IPS-18c (cell line): ENCODE measurements around the gene CCDC152.
A peak's percentile ranks its signal among the peaks of the same experiment; 100 is the strongest.
"Not testable (repeated sequence)": the region's sequence is repeated elsewhere in the genome, so short reads cannot be mapped to it uniquely, and the experiment has no call there.

ENCODE experiments used
- H3K4me3 ChIP-seq: 2 replicates; pipeline ENCODE4 v1.7.0; 2013; ENCODE audit warnings: low read depth, mild to moderate bottlenecking, low read length, moderate library complexity; ENCODE audit not compliant: insufficient read depth
- H3K9me3 ChIP-seq: one replicate; pipeline ENCODE4 v1.6.1; 2013; ENCODE audit warnings: mild to moderate bottlenecking, low read length, moderate library complexity; ENCODE audit not compliant: control insufficient read depth, insufficient read depth

CCDC152 gene

GRCh38 chr5:42806004-42806700, 49.5 kb downstream of the CCDC152 start:
- no peaks in the 10 kb centered on the region for H3K9me3 ChIP-seq
- no peak overlapping the region for H3K4me3 ChIP-seq

DNA sequence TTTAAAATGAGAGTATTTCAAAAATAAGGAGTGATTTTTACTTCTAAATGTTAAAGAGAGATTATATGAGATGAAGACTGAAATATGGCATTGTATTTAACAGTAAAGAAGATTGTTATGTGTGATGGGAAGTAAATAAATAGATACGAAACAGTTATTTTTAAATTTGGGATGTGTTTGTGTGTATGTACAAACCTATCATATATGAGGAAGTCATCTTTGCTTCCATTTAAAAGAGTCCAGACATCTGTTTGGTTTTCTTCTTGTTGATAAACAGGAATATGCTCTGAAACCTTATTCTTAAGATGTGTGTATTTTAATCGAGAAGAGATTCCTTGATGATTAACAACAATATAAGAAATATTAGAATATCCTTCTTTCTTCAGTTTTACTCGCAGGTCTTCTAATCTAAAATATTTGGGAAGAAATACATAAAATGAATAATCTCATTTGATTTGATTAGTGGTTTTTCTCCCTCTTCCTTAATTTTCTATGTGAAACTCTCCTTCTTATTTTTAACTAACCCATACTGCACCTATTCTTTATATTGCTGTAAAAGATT, 50.2 kb downstream of the CCDC152 start:
- Histone ChIP-seq H3K9me3 (no peaks in the 10 kb centered on the region), H3K4me3 (no peak overlapping the region)

DNA sequence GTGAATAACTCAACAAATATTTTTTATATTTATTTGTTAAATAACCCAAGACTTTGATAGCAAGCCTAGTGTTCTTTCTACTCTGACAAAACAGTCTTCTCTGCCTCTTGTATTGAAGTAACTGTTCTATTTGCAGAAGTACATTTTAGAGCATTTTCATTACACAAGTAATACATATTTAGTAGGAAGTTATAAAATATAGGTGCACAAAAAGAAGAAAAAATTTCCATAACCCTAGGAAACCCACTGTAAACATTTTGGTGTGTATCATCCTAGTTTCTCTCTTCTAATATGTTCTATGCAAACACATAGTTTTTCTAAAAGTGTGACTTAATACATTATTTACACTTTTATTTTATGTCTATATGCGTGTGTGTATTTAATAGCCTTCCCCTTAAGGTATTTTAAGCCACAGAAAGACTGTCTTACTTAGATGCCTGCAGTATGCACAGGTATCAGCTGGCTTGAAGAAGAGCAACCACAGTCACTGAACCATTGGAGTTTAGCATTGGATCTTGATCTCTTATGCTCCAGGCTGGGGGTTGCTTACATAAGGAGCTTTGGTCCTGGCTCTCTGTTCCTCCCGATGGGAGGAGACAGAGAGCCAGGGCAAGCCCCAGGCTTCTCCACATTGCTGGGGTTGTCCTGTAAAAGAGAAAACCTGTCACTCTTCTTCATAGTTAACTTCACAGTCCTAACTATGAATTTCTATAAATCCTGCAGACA, 51.3 kb downstream of the CCDC152 start:
- H3K9me3 ChIP-seq = no peaks in the 10 kb centered on the region
- H3K4me3 ChIP-seq = no peak overlapping the region

DNA sequence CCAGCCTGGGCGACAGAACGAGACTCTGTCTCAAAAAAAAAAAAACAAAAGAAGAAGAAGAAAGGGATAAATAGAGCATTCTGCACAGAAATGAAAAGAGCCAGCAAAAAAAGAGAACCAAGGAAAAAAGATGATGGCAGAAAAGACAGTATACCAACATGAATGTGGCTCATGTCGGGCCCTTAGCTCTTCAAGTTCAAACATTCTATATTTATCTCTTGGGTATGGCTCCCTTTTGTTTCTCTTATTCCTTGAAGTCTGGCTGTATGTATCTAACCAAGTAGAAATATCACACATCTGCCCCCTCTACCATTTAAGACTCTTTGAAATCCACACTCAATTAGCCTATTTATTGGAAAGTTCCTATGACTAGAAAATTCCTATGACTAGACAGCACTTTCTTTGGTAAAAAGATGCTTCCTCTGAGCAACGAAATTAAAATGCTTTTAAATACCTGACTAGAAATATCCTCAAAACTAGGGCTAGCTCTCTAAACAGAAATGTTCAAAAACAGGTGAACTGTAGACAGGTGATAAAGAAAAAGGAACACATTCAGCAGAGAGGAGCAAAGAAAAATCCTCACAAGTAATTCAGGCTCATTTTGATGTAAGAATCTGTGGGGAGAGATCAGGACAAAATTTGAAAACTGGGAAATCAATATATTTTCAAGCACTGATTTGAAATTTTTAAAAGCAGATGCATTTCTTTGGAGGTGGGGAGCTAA, 52.4 kb downstream of the CCDC152 start:
- Histone ChIP-seq H3K9me3 (no peaks in the 10 kb centered on the region), H3K4me3 (no peak overlapping the region)

GRCh38 chr5:42810834-42811590, 54.4 kb downstream of the CCDC152 start:
- H3K9me3 ChIP-seq = no peaks in the 10 kb centered on the region
- H3K4me3 ChIP-seq = peak overlapping the region; percentile 2; the same call in 1 of the 2 replicates

DNA sequence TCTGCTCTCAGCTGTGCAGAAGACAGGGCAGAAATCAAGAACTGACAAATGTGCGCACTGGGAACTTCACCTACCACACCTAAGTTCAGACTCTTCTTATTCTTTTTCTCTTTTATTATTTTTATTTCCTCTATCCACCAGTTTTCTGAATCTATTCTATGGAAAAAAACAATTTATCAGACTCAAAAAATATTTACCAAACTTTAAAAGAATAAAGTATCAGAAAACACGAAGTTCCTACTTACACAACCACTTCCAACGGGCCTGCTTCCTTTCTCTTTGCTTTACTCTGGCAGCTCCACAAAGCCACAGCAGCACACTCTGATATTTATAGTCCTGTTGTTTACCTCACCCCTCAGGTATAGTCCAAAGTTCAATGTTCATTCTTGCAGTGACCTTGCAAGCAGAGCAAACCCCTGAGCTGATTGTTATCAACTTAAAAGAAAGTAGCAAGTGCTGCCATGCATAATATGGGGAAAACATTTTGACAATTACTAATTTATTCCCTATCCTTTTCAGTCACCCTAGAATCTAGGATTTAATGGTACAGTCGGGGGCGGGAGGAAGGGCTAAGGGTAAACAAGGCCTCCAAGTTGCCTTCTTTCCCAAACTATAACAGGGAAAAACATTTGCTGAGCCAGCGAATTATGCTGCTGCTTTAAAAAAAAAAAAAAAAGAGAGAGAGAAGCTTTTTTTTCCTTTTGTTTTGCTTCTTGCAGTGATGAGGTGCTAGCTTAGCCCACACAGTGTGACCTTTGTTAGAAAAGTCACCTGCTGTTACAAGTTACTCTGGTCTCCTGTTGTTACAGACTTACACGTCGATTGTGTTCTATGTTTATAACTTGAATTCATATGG, 55.2 kb downstream of the CCDC152 start, which contains the start of gene SELENOP:
Gene SELENOP, minus strand, starts transcription at position 302 of the 856 bp plus-strand sequence. CDS start 3,539 bp downstream, outside the sequence.
- Histone ChIP-seq H3K9me3 (no peaks in the 10 kb centered on the region), H3K4me3 (peak within 1 kb of the TSS; percentile 2; the same call in 1 of the 2 replicates)

DNA sequence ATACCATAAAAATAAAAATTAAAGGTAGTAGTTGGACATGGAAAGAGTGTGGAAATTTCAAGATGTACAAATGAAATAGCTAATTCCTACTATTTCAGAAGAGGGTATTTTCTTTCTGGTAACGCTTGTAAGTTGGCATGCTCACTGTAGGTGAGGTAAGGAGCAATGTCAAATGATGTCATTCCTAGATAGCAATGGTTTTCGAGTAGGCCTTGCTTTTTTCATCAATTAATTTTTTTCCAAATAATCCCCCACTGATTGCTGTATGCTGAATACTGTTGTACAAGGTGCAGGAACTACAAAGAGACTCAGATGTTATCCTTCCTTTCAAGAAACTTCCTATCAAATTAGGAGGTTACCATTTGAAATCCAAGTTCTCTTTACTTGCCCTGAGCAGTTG, 56.0 kb downstream of the CCDC152 start:
- Histone ChIP-seq H3K9me3 (no peaks in the 10 kb centered on the region), H3K4me3 (no peak overlapping the region)

- H3K4me3 ChIP-seq = no peak overlapping the region
Observed at GRCh38 chr5:42813533-42813932, 56.9 kb downstream of the CCDC152 start.

GRCh38 chr5:42816546-42816945, 59.9 kb downstream of the CCDC152 start:
- not testable (repeated sequence) for H3K4me3 ChIP-seq, H3K9me3 ChIP-seq

More at GRCh38 chr5:42813533-42813932, 56.9 kb downstream of the CCDC152 start:
- no peaks in the 10 kb centered on the region for H3K9me3 ChIP-seq

GRCh38 chr5:42819745-42820144, 63.1 kb downstream of the CCDC152 start:
- Histone ChIP-seq H3K9me3 (no peaks in the 10 kb centered on the region), H3K4me3 (no peak overlapping the region)

DNA sequence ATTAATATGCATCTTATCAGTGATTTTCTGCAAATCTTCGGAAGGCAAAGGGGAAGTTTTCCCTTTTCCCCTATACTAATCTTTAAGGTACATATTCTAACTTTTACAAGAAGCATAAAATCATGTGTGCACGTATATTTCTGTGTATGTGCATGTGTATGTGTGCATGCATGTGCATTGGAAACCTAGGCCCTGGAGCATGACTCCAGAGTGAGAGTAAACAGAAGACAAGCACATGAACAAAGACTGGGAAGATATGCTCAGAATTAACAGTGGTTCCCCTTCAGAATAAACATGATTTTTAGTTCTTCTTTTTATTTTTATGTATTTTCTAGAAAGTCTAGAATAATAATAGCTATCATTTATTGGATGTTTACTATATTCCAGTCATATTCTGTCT, 65.9 kb downstream of the CCDC152 start:
- H3K4me3 ChIP-seq = no peak overlapping the region
- no peaks in the 10 kb centered on the region for H3K9me3 ChIP-seq

DNA sequence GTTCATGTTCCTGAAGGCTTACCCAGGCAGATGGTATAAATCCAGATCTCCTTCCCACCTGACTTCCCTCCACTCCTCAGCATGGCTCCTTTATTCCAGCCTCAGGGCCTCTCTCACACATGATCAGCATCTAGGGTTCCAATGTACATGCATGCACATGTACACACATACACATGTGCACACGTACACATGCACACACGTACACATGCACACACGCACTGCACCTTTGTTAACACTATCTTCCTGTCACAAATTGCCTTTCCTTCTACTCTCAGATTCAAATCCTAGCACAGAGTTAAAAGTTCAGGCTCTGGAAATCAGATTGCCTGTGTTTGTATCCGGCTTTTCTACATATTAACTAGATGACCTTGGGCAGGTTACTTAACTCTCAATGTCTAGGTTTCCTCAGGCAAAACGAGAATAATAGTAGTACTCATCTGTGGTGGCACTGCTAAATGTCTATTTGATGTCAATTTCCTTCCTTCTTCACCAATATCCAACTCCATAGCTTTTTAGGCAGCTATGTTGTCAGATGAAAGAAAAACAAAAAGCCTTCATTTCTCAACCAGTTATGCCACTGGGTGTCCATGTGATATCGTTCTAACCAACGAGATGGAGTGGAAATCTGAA, 67.8 kb downstream of the CCDC152 start:
- Histone ChIP-seq H3K9me3 (no peaks in the 10 kb centered on the region), H3K4me3 (no peak overlapping the region)

- Histone ChIP-seq H3K9me3 (no peaks in the 10 kb centered on the region), H3K4me3 (no peak overlapping the region)
Observed at GRCh38 chr5:42825422-42826148, 69.0 kb downstream of the CCDC152 start.

GRCh38 chr5:42826757-42827515, 70.3 kb downstream of the CCDC152 start:
- no peak overlapping the region for H3K4me3 ChIP-seq
- H3K9me3 ChIP-seq = no peaks in the 10 kb centered on the region

DNA sequence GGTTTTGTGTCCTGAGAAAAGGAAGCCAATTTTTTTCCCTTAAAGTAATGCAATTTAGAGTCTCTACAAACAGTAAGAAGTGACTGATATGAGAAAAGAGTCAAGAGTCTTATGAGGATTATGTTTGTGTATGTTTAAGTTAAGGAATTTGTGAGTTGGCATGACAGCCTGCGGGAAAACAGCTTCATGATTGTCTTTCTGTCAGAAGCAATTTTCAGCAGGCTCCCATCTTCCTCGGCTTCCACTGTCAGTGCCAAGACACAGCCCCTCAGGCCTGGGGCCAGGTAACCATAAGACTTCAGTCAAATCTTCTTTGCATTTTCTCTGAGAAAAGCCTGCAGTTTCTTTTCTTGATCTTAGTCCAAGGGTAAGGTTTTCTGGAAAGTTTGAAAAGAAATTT, 72.1 kb downstream of the CCDC152 start:
- Histone ChIP-seq H3K9me3 (no peaks in the 10 kb centered on the region), H3K4me3 (no peak overlapping the region)
